ENCODE results near the gene REL. TPM values are rescaled to one million over a fixed set of nuclear protein-coding genes. Genes with fewer than 3 reads are reported as not detected.

Gene REL
- total RNA-seq, 1 experiment from 2014 or later: 23.4 TPM

DNA sequence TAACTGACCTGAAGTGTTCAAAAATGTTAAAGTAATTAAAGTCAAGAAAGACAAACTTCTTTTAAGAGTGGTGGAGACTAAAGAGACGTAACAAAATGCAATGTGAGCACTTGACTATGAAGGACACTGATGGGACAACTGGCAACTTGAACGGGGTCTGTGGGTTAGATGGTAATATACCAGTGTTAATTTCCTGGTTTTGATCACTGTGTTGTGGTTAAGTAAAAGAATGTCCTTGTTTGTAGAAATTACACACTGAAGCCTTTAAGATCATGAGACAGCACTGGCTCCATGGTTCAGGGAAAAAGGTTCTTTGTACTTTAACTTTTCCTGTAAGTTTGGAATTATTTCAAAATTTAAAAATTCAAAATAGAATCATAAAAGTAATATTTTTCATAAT is 58.2 kb downstream of the REL start:
- BruUV-seq (replicated peaks): no TSS peak
- H3K27me3 Mint-ChIP-seq (ENCODE audit: unreplicated experiment): no peaks in the 10 kb centered on the region
- no peak overlapping the region for H3K4me3 Mint-ChIP-seq (ENCODE audit: low read depth, unreplicated experiment)
- intact Hi-C loops (cut with micrococcal nuclease; ENCODE audit: unreplicated experiment): no loop called here
- no peak overlapping the region for H3K27ac Mint-ChIP-seq (ENCODE audit: unreplicated experiment)
- DNase-seq: no peak
- no peaks in the 10 kb centered on the region for H3K4me1 Mint-ChIP-seq (ENCODE audit: low read depth, unreplicated experiment)
- H3K9me3 Mint-ChIP-seq (ENCODE audit: low read depth, unreplicated experiment): no peaks in the 10 kb centered on the region
- H3K36me3 Mint-ChIP-seq (ENCODE audit: insufficient read depth, unreplicated experiment): peaks cover 5% of the 10 kb centered on the region
- TF ChIP-seq CTCF (IDR thresholded peaks at IDR 0.05; ENCODE audit: unreplicated experiment): no peak
- CTCF ChIA-PET: no interaction called here

DNA sequence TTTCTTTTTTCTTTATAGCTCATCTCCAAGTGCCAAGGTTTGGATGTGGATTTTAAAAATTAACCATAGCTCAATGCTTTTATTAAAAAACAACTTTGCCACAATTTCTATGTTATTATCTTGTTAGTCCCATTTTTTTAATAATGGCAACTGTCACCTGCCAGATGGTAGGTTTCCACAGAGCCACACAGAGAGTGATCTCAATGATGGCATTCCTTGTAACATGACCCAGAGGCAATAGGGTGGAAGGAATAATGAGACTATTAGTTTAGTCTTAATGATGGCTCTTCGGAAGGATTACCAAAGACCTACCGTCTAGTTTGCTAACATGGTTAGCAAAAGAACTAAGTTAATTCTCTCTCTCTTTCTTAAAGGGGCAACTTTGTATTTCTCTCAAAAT is 64.0 kb downstream of the REL start:
- no peaks in the 10 kb centered on the region for H3K9me3 Mint-ChIP-seq (ENCODE audit: low read depth, unreplicated experiment)
- no TSS peak for BruUV-seq (replicated peaks)
- H3K36me3 Mint-ChIP-seq (ENCODE audit: insufficient read depth, unreplicated experiment): no peaks in the 10 kb centered on the region
- TF ChIP-seq CTCF (IDR thresholded peaks at IDR 0.05; ENCODE audit: unreplicated experiment): no peak
- no peak overlapping the region for H3K27ac Mint-ChIP-seq (ENCODE audit: unreplicated experiment)
- no peak for DNase-seq
- no peaks in the 10 kb centered on the region for H3K4me1 Mint-ChIP-seq (ENCODE audit: low read depth, unreplicated experiment)
- no peaks in the 10 kb centered on the region for H3K27me3 Mint-ChIP-seq (ENCODE audit: unreplicated experiment)
- CTCF ChIA-PET: no interaction called here
- intact Hi-C loops (cut with micrococcal nuclease; ENCODE audit: unreplicated experiment): no loop called here
- H3K4me3 Mint-ChIP-seq (ENCODE audit: low read depth, unreplicated experiment): no peak overlapping the region

- no peaks in the 10 kb centered on the region for H3K9me3 Mint-ChIP-seq (ENCODE audit: low read depth, unreplicated experiment)
- no peak overlapping the region for H3K27ac Mint-ChIP-seq (ENCODE audit: unreplicated experiment)
- no peaks in the 10 kb centered on the region for H3K27me3 Mint-ChIP-seq (ENCODE audit: unreplicated experiment)
- H3K4me1 Mint-ChIP-seq (ENCODE audit: low read depth, unreplicated experiment): no peaks in the 10 kb centered on the region
- H3K4me3 Mint-ChIP-seq (ENCODE audit: low read depth, unreplicated experiment): no peak overlapping the region
- no peak for DNase-seq
- intact Hi-C loops (cut with micrococcal nuclease; ENCODE audit: unreplicated experiment): no loop called here
- CTCF ChIA-PET: interaction anchor here (0.6 kb wide), 1 partner anchor 1275 kb away, joined by 4 read pairs; no protein-coding TSS in a partner anchor
- no TSS peak for BruUV-seq (replicated peaks)
- no peak for TF ChIP-seq CTCF (IDR thresholded peaks at IDR 0.05; ENCODE audit: unreplicated experiment)
- H3K36me3 Mint-ChIP-seq (ENCODE audit: insufficient read depth, unreplicated experiment): no peaks in the 10 kb centered on the region
Observed at GRCh38 chr2:60947056-60947455, 65.7 kb downstream of the REL start.

DNA sequence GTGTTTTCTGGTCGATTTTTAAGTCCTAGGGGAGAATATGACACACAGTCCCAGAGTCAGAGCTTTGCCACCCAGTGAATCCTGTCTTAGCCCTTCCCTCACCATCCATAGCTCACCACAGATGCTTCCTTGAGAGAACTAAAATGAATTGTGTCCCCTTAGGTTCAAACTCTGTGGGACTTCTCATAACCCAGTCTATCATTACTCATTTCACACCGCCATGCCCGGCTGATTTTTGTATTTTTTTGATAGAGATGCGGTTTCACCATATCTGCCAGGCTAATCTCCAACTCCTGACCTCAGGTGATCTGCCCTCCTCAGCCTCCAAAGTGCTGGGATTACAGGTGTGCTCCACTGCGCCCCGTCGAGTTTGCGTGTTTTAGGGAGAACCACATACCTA is 66.8 kb downstream of the REL start:
- no peak for DNase-seq
- Mint-ChIP-seq H3K9me3 (ENCODE audit: low read depth, unreplicated experiment) (no peaks in the 10 kb centered on the region), H3K4me3 (ENCODE audit: low read depth, unreplicated experiment) (no peak overlapping the region), H3K27ac (ENCODE audit: unreplicated experiment) (no peak overlapping the region), H3K4me1 (ENCODE audit: low read depth, unreplicated experiment) (no peaks in the 10 kb centered on the region), H3K36me3 (ENCODE audit: insufficient read depth, unreplicated experiment) (no peaks in the 10 kb centered on the region), H3K27me3 (ENCODE audit: unreplicated experiment) (no peaks in the 10 kb centered on the region)
- BruUV-seq (replicated peaks): no TSS peak
- CTCF ChIA-PET: interaction anchor here (0.7 kb wide), 1 partner anchor 38 kb away, joined by 6 read pairs; no protein-coding TSS in a partner anchor
- no peak for TF ChIP-seq CTCF (IDR thresholded peaks at IDR 0.05; ENCODE audit: unreplicated experiment)
- intact Hi-C loops (cut with micrococcal nuclease; ENCODE audit: unreplicated experiment): no loop called here
